IPS-NIHi11 (cell line): ENCODE results near the gene CRK.
A peak's percentile ranks its signal among the peaks of the same experiment; 100 is the strongest.
"Not testable (repeated sequence)": the region's sequence is repeated elsewhere in the genome, so short reads cannot be mapped to it uniquely, and the experiment has no call there.

Experiments
- DNase-seq: peaks from one replicate; pipeline ENCODE4 v3.0.0; 2012; ENCODE audit warnings: mixed read lengths, low spot score

The CRK gene

DNA sequence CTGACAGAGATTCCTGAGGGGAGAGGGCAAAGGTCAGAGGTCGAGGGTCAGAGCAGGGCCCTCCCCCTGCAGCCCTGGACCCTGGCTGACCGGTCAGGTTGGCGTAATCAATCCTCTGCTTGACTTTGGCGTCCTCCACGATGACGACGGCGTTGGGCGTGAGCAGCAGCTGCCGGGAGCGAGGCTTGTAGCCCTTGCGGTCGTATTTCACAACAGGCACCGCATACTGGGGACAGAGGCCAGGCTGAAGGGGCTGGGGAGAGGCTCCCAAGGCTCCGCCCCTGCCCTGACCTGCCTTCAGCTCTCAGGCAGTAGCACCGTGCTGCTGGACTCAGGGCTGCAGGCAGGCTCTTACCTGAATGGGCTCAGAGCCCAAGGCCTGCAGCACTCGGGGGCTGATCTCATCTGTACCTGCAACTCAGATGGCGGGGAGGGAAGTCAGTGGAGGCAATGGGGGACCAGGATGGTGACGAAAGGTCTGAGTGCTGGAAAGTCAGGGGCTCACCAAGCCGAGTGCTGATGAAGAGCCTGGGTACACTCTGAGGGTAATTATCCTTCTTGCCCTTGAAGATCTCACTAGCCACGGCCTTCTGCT is 12.0 kb upstream of the CRK start:
- no peak for DNase-seq

DNA sequence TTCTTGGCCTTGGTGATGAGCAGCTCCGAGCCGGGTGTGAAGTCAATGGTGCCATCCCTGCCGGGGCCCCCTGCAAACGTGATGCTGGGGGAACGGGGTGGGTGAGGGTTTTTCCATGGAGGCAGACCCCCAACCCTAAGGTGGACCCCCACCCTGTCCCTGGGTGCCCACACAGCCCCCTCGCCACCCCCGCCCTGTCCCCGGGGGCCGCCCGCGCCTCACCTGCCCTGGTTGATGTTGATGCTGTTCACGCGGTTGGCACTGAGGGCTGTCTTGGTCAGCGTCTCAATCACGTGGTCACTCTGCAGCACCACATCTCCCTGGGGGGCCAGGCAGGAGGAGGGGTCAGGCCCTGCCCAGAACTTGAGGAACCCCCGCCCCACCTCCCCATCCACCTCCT is 11.2 kb upstream of the CRK start:
- DNase-seq = no peak

DNA sequence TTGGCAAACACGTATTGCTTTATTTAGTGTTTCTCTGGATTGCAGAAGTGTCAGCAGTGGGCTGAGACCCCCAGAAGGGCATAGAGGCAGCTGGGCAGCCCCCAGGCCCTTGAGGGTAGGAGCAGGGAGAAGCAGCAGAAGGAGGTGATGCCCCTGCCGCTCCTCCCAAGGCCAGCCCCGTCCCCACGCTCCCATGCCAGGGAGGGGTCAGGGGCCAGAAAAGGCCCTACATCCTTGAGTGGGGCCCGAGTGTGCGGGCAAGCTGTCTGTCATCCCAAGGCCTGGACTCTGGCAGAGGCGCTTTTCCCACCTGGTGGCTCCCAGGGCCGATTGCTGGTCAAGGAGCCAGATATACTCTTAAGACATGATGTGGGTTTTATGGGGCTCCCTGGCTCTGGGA is 8.2 kb upstream of the CRK start:
- DNase-seq = no peak

- DNase-seq = no peak
Observed at GRCh38 chr17:1462164-1463112, 6.4 kb upstream of the CRK start.

DNA sequence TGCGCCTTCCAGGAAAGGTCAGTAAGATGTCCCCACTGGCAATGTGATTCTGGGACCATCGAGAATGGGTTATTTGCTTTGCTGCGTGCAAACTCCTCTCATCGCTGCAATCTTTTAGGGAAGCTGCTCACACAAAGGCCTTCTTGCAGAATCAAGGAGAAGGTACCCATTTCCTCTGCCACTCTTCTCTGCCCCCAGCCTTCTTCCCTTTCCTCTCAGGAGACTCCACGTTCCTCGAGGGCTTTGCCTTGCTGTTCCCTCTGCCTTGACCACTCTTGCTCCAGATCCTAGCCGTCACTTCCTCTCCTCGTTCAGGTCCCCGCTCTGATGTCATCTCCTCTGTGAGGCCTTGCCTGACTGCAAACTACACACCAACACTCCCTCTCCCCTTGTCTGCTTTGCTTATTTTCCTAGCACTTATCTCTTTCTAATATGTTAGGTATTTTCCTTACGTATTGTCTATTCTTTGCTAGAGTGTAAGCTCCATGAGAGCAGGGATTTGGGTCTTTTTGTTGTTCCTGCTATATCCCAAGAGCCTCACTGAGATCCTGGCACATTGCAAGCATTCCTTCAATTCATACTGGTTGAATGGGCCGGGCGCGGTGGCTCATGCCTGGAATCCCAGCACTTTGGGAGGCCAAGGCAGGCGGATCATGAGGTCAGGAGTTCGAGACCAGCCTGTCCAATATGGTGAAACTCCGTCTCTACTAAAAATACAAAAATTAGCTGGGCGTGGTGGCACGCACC is 5.3 kb upstream of the CRK start:
- DNase-seq = no peak

DNA sequence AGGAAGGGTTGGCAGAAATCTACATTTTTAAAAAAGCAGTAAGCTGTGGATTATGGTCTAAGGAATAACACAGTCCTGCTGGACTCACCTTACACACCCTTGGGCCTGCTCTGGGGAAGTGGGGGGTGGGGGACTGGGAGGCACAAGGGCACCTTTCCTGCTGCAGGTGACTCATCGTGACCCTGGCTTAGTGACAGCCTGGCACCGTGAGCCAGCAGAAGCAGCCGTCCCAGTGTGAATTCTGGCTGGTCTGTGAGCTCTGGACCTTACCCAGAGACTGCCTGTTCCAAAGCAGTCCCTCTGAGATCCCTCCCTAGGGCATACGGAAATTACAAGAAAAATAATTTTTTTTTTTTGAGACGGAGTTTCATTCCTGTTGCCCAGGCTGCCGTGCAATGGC is 4.2 kb upstream of the CRK start:
- no peak for DNase-seq

- peak; percentile 74 for DNase-seq
Observed at GRCh38 chr17:1455291-1455796, 688 bp downstream of the CRK start.

- no peak for DNase-seq
Observed at GRCh38 chr17:1454541-1454940, 1.5 kb downstream of the CRK start.

DNA sequence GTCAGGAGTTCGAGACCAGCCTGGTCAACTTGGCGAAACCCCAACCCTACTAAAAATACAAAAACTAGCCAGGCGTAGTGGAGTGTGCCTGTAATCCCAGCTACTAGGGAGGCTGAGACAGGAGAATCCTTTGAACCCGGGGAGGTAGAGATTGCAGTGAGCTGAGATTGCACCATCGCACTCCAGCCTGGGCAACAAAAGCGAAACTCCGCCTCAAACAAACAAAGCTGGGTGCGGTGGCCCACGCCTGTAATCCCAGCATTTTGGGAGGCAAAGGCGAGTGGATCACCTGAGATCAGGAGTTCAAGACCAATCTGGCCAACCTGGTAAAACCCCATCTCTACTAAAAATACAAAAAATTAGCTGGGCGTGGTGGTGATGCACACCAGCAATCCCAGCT is 2.3 kb downstream of the CRK start:
- not testable (repeated sequence) for DNase-seq

DNA sequence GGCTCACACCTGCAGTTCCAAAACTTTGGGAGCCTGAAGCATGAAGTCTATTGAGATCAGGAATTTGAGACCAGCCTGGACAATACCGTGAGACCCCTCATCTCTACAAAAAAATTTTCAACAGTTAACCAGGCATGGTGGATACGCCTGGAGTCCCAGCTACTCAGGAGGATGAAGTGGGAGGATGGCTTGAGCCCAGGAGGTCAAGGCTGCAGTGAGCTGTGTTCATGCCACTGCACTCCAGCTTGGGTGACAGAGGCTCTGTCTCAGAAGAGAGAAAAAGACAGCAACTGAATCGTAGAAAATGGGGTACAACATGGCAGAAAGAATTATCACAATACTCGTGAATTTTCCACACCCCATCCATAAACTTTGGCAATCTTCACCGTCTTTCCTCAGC is 3.2 kb downstream of the CRK start:
- DNase-seq = no peak

- DNase-seq = not testable (repeated sequence)
Observed at GRCh38 chr17:1450261-1450660, 5.8 kb downstream of the CRK start.

DNA sequence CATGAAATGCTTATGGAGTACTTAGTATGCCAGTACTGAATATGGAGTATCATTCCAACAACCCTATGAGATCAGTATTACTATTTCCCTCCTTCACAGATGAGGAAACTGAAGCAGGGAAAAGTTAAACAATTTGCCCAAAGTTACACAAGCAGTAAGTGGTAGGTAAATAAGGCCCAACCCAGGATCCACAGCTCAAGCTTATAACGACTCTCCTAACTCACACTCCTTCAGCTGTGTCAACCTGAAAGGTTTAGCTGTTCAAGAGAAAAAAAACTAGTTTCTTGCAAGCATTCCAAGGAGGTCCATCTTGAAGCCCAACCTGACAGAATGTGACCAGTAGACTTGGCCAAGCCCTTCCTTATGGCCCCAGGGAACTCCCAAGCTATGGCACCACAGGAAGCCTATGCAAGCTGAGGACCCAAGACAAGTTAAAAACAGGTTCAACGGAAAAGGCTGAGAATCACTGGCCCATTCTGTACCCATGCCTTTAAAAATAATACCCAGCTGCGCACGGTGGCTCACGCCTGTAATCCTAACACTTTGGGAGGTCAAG is 6.5 kb downstream of the CRK start:
- DNase-seq = no peak

- no peak for DNase-seq
Observed at GRCh38 chr17:1447052-1447451, 9.0 kb downstream of the CRK start.

DNA sequence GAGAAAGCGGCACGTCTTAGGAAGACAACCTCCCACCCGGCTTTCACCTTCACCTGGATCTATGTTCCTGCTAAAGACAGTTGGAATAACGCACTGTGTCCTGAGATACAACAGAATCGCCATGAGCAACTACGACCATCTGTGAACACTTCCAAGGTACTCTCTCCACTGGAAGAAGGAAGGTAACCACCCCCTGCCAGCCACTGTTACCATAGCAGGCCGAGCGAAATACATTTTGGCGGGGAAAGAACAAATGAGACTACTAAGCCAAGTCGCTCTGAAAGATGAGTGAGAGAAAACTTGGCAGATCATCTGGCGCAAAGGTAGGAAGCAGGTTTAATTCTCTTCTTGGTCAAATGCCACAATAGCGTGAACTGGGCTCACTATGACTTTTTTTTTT is 9.8 kb downstream of the CRK start:
- no peak for DNase-seq

DNA sequence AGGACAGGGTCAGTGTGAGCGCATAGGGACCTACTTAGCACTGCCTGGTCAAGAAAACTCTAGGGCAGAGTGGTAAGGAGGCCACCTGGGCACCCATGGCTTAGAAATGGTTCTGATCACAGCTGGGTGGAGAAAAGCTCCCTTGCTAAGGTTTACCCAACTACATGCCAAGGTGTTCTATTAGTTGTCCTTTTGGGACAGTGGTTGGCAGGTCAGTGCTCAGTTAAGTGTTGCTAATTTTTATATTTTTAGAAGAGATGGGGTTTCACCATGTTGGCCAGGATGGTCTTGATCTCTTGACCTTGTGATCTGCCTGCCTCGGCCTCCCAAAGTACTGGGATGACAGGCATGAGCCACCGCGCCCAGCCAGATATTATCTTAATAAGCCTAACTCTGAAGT is 10.3 kb downstream of the CRK start:
- DNase-seq = not testable (repeated sequence)

DNA sequence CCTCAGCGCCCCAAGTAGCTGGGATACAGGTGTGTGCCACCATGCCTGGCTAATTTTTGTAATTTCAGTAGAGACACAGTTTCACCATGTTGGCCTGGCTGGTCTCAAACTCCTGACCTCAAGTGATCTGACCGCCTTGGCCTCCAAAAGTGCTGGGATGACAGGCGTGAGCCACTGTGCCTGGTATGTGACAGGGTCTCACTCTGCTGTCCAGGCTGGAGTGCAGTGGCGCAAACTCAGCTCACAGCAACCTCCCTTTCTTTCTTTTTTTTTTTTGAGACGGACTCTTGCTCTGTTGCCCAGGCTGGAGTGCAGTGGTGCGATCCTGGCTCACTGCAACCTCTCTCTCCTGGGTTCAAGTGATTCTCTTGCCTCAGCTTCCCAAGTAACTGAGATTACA is 13.3 kb downstream of the CRK start:
- not testable (repeated sequence) for DNase-seq

GRCh38 chr17:1442187-1442586 is 13.8 kb downstream of the CRK start:
- DNase-seq = no peak

GRCh38 chr17:1440921-1441320 is 15.1 kb downstream of the CRK start:
- DNase-seq = no peak

DNA sequence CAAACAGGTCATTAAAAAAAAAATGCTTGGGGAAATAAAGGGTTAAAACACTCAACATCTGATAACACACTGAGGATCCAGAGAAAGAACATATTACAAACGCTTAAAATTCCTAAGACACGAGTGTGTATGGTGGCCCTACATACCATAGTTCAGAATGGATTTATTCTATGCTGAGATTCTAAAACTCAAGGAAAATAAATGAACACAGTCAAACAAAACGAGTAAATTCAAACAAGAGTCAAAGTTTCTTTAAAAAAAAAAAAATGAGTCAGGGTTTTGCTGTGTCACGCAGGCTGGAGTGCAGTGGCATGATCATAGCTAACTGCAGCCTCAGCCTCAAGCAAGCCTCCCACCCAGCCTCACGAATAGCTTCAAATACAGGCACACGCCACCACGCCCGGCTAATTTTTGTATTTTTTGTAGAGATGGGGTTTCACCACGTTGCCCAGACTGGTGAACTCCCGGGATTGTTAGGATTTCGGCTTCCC is 17.4 kb downstream of the CRK start:
- DNase-seq = no peak

GRCh38 chr17:1435326-1435725 is 20.7 kb downstream of the CRK start:
- DNase-seq = no peak

DNA sequence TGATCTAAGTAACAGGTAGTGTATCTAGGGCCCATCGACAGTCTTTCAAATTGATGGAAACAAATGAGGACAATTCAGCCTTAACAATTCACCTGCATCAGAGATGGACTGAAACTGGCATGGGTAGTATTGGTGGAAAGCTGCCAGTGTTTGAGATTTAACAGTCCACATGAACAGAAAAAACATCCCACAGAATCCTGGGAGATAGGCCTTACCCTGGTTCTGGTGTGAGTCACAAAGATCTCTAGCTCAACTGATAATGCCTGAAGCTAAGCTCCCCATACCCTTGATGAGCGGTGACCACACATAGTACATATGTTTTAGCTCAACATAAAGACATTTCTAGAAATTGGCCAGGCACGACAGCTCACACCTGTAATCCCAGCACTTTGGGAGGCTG is 21.9 kb downstream of the CRK start:
- DNase-seq = no peak

DNA sequence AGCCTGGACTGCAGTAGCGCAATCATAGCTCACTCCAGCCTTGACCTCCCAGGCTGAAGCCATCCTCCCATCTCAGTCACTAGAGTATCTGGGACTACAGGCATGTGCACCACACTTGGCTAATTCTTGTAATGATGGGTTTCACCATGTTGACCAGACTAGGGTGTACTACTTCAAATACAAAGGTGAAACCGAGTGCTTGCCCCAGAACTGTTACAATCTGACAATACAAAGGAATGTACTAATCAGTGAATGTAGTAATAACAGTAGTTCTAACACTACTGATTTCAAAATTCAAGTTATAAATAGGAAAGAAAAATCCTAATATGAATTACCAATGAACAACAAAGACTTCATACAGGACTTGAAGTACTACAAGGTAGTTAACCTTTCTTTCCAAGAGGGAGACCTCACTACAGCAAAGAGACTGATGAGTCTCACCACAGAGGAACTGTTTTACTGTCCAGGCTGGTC is 24.4 kb downstream of the CRK start:
- DNase-seq = no peak
